IPS-18c (cell line): ENCODE measurements around the gene TMC4.

Source experiments
- H3K4me3 ChIP-seq: 2 replicates; pipeline ENCODE4 v1.7.0; 2013; ENCODE audit warnings: low read depth, mild to moderate bottlenecking, low read length, moderate library complexity; ENCODE audit not compliant: insufficient read depth
- H3K9me3 ChIP-seq: one replicate; pipeline ENCODE4 v1.6.1; 2013; ENCODE audit warnings: mild to moderate bottlenecking, low read length, moderate library complexity; ENCODE audit not compliant: control insufficient read depth, insufficient read depth

The TMC4 gene

DNA sequence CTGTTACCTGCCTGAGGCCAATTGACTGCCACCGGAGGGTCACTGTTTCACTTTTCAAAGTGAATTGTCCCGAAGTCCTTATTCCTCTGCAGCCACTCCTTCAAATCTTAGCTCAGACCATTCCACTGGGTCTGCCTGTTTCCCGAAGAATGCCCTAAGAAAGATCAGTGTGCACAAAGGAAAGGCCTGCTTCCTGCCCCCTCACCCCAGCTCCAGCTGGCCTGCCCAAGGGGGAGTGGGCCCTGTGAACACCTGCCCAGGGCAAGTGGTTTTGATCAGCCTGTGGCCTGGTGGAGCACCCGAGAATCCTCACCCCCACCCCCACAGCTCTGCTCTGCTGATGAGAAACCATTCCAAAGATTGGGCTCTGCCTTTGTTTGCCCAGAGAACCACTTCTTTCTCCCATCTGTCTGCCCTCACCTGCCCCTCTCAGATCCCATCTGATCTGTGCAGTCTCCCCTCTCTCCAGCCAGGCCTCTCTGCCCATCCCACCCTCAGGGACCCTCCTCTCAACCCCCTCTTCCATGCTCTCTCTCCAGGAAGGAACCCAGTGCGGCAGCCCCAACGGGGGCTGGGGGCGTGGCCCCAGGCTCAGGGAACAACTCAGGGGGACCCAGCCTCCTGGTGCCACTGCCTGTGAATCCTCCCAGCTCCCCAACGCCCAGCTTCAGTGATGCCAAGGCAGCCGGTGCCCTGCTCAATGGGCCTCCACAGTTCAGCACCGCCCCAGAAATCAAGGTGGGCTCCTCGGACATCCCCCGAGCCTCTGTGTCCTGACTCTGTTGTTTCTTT lies 23.7 kb downstream of the TMC4 start:
- H3K9me3 ChIP-seq = peaks cover 3% of the 10 kb centered on the region
- H3K4me3 ChIP-seq = no peak overlapping the region

DNA sequence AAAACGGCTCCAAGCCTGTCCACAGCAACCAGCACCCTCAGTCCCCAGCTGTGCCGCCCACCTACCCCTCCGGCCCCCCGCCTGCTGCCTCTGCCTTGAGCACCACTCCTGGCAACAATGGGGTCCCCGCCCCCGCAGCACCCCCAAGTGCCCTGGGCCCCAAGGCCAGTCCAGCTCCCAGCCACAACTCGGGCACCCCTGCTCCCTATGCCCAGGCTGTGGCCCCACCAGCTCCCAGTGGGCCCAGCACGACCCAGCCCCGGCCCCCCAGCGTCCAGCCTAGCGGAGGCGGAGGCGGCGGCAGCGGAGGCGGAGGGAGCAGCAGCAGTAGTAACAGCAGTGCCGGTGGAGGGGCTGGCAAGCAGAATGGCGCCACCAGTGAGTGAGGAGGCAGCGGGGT lies 24.8 kb downstream of the TMC4 start:
- H3K9me3 ChIP-seq = peaks cover 3% of the 10 kb centered on the region
- H3K4me3 ChIP-seq = no peak overlapping the region

DNA sequence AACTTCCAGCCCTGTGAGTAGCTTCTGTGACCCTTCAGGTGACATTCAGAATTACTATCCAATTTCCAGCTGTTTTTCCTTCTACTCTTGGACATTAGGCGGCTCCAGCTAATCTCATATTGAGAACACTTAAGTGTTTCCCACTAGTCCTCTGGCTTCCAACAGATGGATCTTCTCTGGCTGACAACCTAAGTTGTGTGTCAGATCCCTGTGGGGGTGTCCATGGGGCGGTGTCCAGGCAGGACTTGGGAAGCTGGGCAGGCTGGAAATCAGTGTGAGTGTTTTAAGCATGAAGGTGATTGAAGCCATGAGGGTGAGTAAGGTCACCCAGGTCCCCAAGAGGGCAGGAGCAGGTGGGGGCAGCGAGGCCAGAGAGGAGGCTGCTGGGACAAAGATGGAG lies 25.3 kb downstream of the TMC4 start:
- Histone ChIP-seq H3K9me3 (peaks cover 3% of the 10 kb centered on the region), H3K4me3 (no peak overlapping the region)

DNA sequence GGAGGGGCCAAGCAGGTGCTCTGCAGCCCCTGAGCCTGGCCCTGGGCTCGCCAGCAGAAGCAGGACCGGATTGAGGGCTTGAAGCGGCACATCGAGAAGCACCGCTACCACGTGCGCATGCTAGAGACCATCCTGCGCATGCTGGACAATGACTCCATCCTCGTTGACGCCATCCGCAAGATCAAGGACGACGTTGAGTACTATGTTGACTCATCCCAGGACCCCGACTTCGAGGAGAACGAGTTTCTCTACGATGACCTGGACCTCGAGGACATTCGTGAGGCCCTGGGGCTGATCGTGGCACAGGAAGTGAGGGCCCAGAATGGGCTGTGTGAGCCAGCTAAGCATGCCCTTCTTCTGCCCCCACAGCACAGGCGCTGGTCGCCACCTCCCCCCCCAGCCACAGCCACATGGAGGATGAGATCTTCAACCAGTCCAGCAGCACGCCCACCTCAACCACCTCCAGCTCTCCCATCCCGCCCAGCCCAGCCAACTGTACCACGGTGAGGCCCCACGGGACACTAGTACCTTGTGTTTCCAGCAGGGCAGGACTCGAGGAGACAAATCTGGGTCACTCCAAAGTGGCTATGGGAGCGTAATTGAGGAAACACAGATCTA lies 27.3 kb downstream of the TMC4 start:
- Histone ChIP-seq H3K4me3 (no peak overlapping the region), H3K9me3 (peaks cover 3% of the 10 kb centered on the region)

DNA sequence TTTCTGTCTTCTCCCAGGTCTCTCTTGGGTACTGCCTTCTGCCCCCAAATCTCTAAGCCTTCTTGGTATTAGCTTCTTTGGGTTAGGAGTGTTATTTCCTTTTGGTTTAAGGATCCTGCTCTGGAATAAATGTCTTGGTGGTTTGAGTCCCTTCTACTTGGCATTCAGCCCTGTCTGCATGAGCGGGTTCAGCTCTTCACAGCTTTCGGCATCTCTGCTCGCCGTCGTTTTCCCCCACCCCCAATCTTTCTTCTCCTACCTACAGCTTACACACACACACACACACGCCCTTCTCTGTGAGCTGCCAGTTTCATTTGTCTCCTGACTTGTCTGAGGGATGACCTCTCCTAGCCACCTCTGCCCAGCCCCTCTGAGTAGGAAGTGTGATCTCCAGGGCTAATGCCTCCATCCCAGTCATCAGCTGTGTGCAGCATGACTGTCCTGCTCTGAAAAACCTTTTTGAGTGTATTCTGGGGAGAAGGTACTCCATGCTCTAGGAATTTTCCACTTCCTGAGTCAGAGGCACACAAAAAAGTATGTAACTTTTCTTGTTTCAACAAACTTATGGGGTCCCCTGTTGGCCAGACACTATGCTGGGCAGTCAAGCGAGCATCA lies 30.7 kb downstream of the TMC4 start:
- Histone ChIP-seq H3K4me3 (no peak overlapping the region), H3K9me3 (peaks cover 3% of the 10 kb centered on the region)

DNA sequence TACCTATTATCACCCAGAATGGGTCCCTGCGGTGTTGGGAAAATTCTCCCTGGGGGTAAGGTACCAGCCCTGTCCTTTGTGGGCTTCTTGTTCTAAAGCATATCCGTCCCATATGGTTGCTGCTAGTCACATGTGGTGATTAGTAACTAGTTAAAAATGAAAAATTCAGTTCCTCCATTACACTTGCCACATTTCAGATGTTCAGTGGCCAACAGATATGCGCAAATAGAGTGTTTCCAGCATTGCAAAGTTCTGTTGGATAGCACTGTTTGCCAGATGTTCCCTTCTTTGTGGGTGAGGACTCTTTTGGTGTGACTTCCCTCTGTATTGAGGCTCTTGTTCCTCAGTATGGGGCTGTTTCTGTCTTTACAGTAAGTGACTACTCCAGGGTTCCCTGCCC lies 31.6 kb downstream of the TMC4 start:
- Histone ChIP-seq H3K4me3 (no peak overlapping the region), H3K9me3 (peaks cover 2% of the 10 kb centered on the region)

DNA sequence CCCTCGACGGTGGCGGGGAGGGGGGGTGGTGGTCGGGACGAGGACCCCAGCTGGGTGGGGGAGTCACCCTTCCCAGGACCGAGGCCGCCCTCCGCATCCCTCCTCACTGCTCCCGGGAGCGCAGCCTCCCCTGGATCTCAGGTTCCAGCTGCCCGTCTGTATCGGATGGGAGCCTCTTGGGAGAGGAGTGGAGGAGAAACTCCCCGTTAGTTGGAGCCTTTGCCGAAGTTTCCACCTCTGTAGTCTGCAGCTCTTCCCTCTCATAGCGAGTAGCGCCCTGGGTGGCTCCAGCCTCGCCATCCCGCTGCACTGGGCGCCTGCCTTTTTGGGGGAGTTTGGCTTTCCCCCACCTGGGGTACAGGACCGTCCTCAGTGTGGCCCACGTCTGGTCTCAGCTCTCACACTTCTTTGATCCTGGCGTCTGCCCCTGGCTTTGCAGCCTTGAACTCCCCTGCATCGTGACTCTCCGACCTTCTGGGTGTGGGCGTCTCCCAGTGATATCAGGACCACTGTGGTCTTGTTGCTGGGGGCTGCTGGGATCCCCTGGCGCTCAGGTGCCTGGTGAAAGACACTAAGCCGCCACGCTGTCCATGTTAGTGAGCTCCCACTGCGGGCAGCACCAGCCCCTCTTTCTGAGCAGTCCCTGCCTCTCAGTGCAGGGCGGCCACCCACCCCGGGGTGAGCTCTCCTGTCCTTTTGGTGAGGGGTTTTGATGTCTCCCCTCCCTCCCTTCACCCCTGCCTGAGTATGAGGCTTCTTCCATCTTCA lies 34.3 kb downstream of the TMC4 start:
- no peaks in the 10 kb centered on the region for H3K9me3 ChIP-seq
- peak overlapping the region; percentile 77 for H3K4me3 ChIP-seq

DNA sequence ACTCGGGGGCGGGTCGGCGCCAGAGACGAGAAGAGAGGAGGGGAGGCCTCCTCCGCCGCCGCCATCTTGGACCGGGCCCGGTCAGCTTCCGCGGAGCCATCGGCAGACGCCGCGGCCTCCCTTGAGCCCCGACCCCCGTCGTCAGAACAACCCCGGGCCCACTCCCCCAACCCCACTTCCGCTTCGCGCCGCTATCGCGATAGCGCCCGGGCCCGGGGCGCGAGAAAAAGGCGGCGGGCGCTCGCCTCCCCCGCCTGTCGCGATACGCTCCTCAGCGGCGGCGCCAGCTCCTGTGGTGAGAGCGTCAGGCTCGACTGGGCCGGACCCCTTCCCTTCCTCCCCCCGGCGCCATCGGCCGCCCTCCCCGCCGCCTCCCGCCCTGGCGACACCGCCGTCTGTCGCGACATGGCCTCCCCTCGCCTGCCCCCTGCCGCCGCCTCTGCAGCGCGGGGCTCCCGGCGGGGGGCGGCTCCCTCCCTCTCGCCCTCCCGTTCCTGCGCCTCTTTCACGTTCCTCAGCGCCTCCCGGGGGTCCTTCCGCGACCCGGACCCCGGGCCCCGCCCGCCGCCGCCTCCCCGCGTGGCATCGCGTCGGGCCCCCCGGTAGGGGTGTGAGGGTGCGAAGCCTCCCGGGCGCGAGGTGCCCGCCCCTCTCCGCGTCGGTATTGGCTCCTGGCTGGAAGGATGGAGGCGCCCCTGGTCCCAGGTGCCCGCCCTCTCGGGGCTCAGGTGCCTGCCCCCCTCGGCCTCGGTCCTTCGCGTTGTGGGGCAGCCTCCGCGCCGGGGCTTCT lies 35.1 kb downstream of the TMC4 start, which contains the start of gene CNOT3:
CNOT3 (plus strand) TSS at position 64 of the 790 bp plus-strand sequence. CDS start 5,217 bp downstream, outside the sequence.
- Histone ChIP-seq H3K9me3 (peaks cover 2% of the 10 kb centered on the region), H3K4me3 (peak within 1 kb of the TSS; percentile 77)

DNA sequence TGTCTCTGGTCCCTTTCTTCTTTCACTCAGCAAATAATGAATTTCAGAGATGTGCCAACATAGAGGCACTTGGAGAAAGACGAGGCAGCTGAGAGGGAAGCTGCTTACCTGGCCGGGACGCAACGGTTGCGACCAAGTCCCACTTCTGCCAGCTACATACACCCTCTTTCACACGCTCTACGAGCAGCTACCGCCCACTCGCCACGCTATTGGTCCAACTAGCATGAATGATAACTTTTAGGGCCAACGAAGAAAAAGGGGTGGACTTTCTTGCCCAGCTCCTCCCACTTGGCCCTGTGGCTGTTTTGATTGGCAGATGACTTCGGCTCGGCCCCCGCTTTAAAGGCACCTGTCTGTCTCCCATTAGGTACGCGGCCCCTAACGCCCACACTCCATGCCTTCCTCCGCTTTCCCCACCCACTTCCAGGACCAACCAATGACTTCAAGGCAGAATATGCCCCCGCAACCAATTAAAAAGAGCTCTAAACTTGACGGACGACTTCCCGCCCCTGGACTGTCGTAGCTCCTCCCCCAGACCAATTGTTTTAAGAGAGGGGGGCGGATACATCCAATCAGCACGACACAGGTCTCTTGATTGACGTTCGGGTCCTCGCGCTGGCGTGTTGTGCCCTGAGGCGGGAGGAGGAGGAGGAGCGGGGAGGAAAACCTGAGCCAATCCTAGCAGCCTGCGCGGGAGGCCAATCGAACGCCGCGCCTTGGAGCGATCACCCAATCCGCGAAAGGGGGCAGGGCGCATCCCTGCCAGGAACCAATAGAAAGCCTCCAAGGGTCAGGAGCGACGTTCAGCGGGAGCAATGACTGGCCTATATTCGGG lies 35.9 kb downstream of the TMC4 start:
- H3K9me3 ChIP-seq = peaks cover 2% of the 10 kb centered on the region
- H3K4me3 ChIP-seq = peak overlapping the region; percentile 77

DNA sequence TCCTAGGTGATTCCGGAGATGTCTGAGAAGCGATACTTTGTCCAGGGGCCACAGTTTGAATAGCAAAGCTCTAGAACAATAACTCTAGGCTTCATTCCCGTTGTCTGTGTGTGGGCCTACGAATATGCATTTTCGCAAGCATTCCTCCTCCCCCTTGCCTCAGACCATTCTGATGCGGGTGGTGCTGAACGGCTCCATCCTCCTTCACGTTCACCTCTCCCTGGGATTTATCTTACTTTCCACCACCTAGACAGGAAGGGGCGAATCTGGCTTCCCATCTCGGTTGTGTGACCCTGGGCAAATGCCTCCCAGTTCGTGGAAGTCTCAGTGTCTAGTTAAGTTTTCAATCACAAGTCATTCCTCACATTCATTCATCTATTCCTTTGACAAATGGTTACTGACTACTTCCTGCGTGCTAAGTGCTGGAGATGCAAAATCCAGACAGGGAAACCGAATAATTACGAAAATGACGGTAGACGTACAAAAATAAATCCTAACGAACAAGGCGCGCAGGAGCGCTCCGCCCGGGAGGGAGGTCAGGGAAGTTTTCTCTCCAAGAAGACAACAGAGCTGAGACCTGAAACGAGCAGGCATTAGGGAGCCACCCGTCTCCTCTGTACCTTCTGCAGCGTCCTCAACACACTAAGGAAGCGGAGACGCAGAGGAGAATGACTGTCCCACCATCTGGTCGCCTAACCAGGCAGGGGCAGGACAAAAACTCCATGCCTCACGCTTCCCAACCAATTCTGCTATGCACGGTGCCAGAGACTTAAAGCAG lies 36.7 kb downstream of the TMC4 start:
- Histone ChIP-seq H3K4me3 (peak overlapping the region; percentile 59), H3K9me3 (peaks cover 2% of the 10 kb centered on the region)

DNA sequence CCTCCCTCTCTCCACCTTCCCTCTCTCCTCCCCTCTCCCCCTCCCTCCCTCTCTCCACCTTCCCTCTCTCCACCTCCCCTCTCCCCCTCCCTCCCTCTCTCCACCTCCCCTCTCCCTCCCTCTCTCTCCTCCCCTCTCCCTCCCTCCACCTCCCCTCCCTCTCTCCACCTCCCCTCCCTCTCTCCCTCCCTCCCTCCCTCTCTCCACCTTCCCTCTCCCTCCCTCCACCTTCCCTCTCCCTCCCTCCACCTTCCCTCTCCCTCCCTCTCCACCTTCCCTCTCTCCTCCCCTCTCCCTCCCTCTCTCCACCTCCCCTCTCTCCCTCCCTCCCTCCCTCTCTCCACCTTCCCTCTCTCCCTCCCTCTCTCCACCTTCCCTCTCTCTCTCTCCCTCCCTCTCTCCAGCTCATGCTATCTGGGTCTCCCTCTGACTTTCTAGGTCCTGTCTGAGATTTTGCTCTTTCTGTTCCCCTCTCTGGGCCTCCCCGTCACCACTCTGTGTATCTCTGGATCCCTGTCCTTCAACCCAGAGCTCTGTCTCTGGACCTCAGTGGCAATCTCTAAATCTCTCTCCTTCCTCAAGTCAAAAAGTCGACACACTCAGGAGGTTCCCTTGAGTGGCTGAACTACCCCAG lies 38.9 kb downstream of the TMC4 start:
- Histone ChIP-seq H3K9me3 (peaks cover 2% of the 10 kb centered on the region), H3K4me3 (no peak overlapping the region)

DNA sequence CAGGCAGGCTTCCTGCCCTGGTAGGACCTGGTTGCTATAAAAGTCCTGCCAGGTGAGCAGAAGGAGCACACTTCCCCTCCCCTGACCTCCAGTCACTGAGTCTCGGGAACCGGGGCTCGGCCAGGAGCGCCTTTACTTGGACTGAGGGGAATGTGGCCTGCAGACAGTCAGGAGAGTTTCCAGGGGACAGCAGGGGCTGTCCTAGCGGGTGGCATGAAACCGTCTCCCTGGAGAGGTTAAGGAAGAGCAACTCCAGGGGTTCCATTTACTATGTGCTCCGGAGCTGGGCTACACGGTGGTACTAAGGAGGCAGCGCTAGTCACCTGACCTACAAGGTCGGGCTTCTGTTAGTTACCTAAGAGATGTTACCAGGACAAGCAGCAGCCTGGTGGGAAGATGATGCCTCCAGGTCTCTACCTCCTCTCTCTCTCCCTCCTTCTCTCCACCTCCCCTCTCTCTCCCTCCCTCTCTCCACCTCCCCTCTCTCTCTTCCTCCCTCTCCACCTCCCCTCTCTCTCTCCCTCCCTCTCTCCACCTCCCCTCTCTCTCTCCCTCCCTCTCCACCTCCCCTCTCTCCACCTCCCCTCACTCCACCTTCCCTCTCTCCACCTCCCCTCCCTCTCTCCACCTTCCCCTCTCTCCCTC lies 39.5 kb downstream of the TMC4 start:
- peaks cover 2% of the 10 kb centered on the region for H3K9me3 ChIP-seq
- H3K4me3 ChIP-seq = no peak overlapping the region

DNA sequence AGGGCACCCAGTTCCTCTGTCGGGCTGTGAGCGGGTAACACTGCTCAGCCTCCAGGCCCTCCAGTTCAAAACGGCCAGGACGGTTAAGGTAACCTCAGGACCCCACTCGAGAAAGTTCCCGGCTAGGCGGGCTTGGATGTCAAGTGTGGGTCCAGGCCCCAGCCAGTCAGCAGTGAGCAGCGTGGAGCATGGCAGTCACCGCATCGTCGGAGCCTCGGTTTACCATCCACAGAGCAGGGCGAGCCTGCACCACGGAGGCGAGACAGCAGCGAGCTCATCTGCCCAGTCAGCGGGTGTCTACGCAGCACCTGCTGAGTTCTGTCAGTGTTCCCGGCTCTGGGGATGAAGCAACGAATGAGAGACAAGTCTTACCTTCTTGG lies 43.4 kb downstream of the TMC4 start:
- peaks cover 2% of the 10 kb centered on the region for H3K9me3 ChIP-seq

DNA sequence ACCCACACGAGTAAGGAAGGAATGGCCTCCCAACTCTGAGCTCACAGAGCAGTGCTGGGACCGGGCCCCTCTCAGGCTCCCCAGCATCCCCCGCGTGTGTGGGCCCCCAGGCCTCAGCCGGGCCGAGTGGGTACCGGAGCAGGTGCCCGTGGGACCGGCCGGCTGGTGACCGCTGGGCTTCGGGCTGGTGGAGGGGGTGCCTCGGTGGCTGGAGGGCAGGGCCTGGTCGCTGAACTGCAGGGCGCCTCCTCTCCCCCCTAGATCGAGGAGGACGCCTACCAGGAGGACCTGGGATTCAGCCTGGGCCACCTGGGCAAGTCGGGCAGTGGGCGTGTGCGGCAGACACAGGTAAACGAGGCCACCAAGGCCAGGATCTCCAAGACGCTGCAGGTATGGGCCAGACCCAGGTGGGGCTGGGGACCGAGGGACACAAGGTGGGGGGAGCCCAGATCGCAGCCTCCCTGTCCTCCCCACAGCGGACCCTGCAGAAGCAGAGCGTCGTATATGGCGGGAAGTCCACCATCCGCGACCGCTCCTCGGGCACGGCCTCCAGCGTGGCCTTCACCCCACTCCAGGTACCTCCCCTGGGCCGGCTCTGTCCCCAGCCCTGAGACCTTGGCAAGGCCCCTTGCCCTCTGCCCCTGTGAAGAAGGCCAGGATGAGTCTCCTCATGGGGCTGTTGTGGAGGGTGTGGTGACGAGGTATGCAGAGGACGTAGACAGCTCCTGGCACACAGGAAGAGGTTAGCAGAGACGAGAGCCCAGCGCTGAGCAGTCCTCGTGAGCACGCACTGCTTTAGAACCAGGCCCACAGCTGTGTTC lies 44.0 kb downstream of the TMC4 start:
- Histone ChIP-seq H3K4me3 (no peak overlapping the region), H3K9me3 (peaks cover 2% of the 10 kb centered on the region)

More for the DNA sequence above, 43.4 kb downstream of the TMC4 start:
- no peak overlapping the region for H3K4me3 ChIP-seq
